Activated CD4-positive, alpha-beta T cell treated with anti-CD3 and anti-CD28 coated beads for 36 hours (primary cell): Measurements from ENCODE around the gene APOBEC2. TPM values are rescaled to one million over a fixed set of nuclear protein-coding genes. Genes with fewer than 3 reads are reported as not detected.

Source experiments
- ATAC-seq: fragments of 200-7000 bp; cut with Tn5 transposase; one replicate; pipeline ENCODE4 v1.10.0; 2021; ENCODE audit warnings: mild to moderate bottlenecking, moderate library complexity
- CTCF ChIA-PET: fragments of 350-600 bp; sonication (Branson Sonifier 250); formaldehyde crosslinking; loops from one replicate; lab custom pipeline; 2021; ENCODE audit warnings: antibody characterized with exemption; lab: Charles Lee
- POLR2A ChIA-PET: fragments of 350-600 bp; sonication (Branson Sonifier 250); formaldehyde crosslinking; loops from one replicate; lab custom pipeline; 2021; ENCODE audit warnings: antibody characterized with exemption, inconsistent platforms; lab: Charles Lee
- DNase-seq: peaks from one replicate; pipeline ENCODE4 v3.0.0-alpha.2; 2020
- H3K27ac Mint-ChIP-seq: one replicate; pipeline ENCODE4 v1.8.0; 2021; ENCODE audit warnings: mixed read lengths
- H3K27me3 Mint-ChIP-seq: one replicate; pipeline ENCODE4 v1.8.0; 2021; ENCODE audit warnings: mixed read lengths
- H3K36me3 Mint-ChIP-seq: one replicate; pipeline ENCODE4 v1.8.0; 2021; ENCODE audit warnings: low read depth, mixed read lengths
- H3K4me1 Mint-ChIP-seq: one replicate; pipeline ENCODE4 v1.8.0; 2021; ENCODE audit warnings: mixed read lengths
- H3K4me3 Mint-ChIP-seq: one replicate; pipeline ENCODE4 v1.8.0; 2021; ENCODE audit warnings: mild to moderate bottlenecking, moderate library complexity, mixed read lengths
- H3K9me3 Mint-ChIP-seq: one replicate; pipeline ENCODE4 v1.8.0; 2021; ENCODE audit warnings: low read depth, mixed read lengths
- intact Hi-C, 2 experiments: fragments of 100-400 bp; cut with DNase I in 1 of 2; cut with micrococcal nuclease in 1 of 2; formaldehyde crosslinking; loops; one replicate each; pipeline versions ENCODE4 v1.14.2 to v1.15.1; 2022 to 2024; cut with DNase I, micrococcal nuclease
- total RNA-seq, 2 experiments: library from RNA; stranded (reverse); gene quantifications; one replicate each; pipeline ENCODE4 v1.2.3, GENCODE V29; 2021

Gene APOBEC2
- total RNA-seq, 2 experiments from 2014 or later = not detected

- POLR2A ChIA-PET = no interaction called here
- H3K36me3 Mint-ChIP-seq = peaks cover 27% of the 10 kb centered on the region
- intact Hi-C loops = no loop called here
- peaks cover 5% of the 10 kb centered on the region for H3K4me1 Mint-ChIP-seq
- H3K27me3 Mint-ChIP-seq = no peaks in the 10 kb centered on the region
- H3K9me3 Mint-ChIP-seq = no peaks in the 10 kb centered on the region
- H3K27ac Mint-ChIP-seq = no peak overlapping the region
- DNase-seq = no peak
- ATAC-seq = no peak
- CTCF ChIA-PET = no interaction called here
- H3K4me3 Mint-ChIP-seq = no peak overlapping the region
Observed at GRCh38 chr6:41061196-41061726, 8.3 kb downstream of the APOBEC2 start.

GRCh38 chr6:41062056-41062455 lies 9.1 kb downstream of the APOBEC2 start:
- Mint-ChIP-seq H3K4me1 (peaks cover 9% of the 10 kb centered on the region), H3K27ac (no peak overlapping the region), H3K36me3 (peaks cover 32% of the 10 kb centered on the region), H3K27me3 (no peaks in the 10 kb centered on the region), H3K4me3 (no peak overlapping the region), H3K9me3 (no peaks in the 10 kb centered on the region)
- ChIA-PET POLR2A (no interaction called here), CTCF (no interaction called here)
- DNase-seq = no peak
- ATAC-seq = no peak
- intact Hi-C loops = no loop called here

- DNase-seq (no peak), ATAC-seq (no peak)
- no peak overlapping the region for H3K4me3 Mint-ChIP-seq
- CTCF ChIA-PET = no interaction called here
- H3K9me3 Mint-ChIP-seq = no peaks in the 10 kb centered on the region
- H3K36me3 Mint-ChIP-seq = peaks cover 41% of the 10 kb centered on the region
- intact Hi-C loops = no loop called here
- POLR2A ChIA-PET = no interaction called here
- H3K4me1 Mint-ChIP-seq = peaks cover 19% of the 10 kb centered on the region
- no peaks in the 10 kb centered on the region for H3K27me3 Mint-ChIP-seq
- H3K27ac Mint-ChIP-seq = no peak overlapping the region
Observed at GRCh38 chr6:41063884-41064285, 10.9 kb downstream of the APOBEC2 start.

- H3K27ac Mint-ChIP-seq = no peak overlapping the region
- H3K36me3 Mint-ChIP-seq = peaks cover 46% of the 10 kb centered on the region
- ATAC-seq = no peak
- intact Hi-C loops = no loop called here
- no peaks in the 10 kb centered on the region for H3K9me3 Mint-ChIP-seq
- no peak overlapping the region for H3K4me3 Mint-ChIP-seq
- no peaks in the 10 kb centered on the region for H3K27me3 Mint-ChIP-seq
- DNase-seq = no peak
- ChIA-PET CTCF (interaction anchor here (0.7 kb wide), 1 partner anchor 117 kb away, joined by 3 read pairs; no protein-coding TSS in a partner anchor), POLR2A (no interaction called here)
- H3K4me1 Mint-ChIP-seq = peaks cover 23% of the 10 kb centered on the region
Observed at GRCh38 chr6:41064841-41065240, 11.8 kb downstream of the APOBEC2 start.

- CTCF ChIA-PET = interaction anchor here (0.7 to 1.0 kb wide), 4 partner anchors 8 to 451 kb away, joined by 3 read pairs; no protein-coding TSS in a partner anchor
Observed at GRCh38 chr6:41065550-41066026, 12.6 kb downstream of the APOBEC2 start.

GRCh38 chr6:41066867-41067304 lies 13.9 kb downstream of the APOBEC2 start:
- intact Hi-C loops = loop anchor here (1.0 kb wide), 1 partner anchor 61 kb away; no protein-coding TSS in a partner anchor
- ATAC-seq (no peak), DNase-seq (peak; percentile 78)
- no peak overlapping the region for H3K4me3 Mint-ChIP-seq
- CTCF ChIA-PET = interaction anchor here (0.7 to 3.7 kb wide), 6 partner anchors 11 to 272 kb away, joined by 3 to 17 read pairs (median 3); no protein-coding TSS in a partner anchor
- POLR2A ChIA-PET = no interaction called here
- H3K36me3 Mint-ChIP-seq = peaks cover 56% of the 10 kb centered on the region
- H3K9me3 Mint-ChIP-seq = no peaks in the 10 kb centered on the region
- H3K27me3 Mint-ChIP-seq = no peaks in the 10 kb centered on the region
- H3K27ac Mint-ChIP-seq = peak overlapping the region; percentile 43
- H3K4me1 Mint-ChIP-seq = peaks cover 32% of the 10 kb centered on the region

More at GRCh38 chr6:41065550-41066026, 12.6 kb downstream of the APOBEC2 start:
- ATAC-seq (no peak), DNase-seq (no peak)
- POLR2A ChIA-PET = interaction anchor here (0.6 kb wide), 1 partner anchor 9 kb away, joined by 3 read pairs; no protein-coding TSS in a partner anchor
- no peaks in the 10 kb centered on the region for H3K27me3 Mint-ChIP-seq
- H3K9me3 Mint-ChIP-seq = no peaks in the 10 kb centered on the region
- H3K4me1 Mint-ChIP-seq = peaks cover 24% of the 10 kb centered on the region
- peaks cover 50% of the 10 kb centered on the region for H3K36me3 Mint-ChIP-seq
- intact Hi-C loops = no loop called here
- no peak overlapping the region for H3K27ac Mint-ChIP-seq
- no peak overlapping the region for H3K4me3 Mint-ChIP-seq

GRCh38 chr6:41071501-41071922 lies 18.5 kb downstream of the APOBEC2 start:
- no peaks in the 10 kb centered on the region for H3K9me3 Mint-ChIP-seq
- POLR2A ChIA-PET = no interaction called here
- CTCF ChIA-PET = interaction anchor here (0.9 to 3.0 kb wide), 3 partner anchors 9 to 44 kb away, joined by 3 to 13 read pairs (median 3); no protein-coding TSS in a partner anchor
- intact Hi-C loops = loop anchor here (5.0 to 10.0 kb wide), 7 partner anchors 111 to 1844 kb away; partner anchors contain the start of genes CCND3 (in 1 of the 2) and KCNK5 (in 1 of the 2)
- H3K27ac Mint-ChIP-seq = peak overlapping the region; percentile 98
- H3K27me3 Mint-ChIP-seq = no peaks in the 10 kb centered on the region
- DNase-seq = peak; percentile 83
- peaks cover 53% of the 10 kb centered on the region for H3K36me3 Mint-ChIP-seq
- ATAC-seq = no peak
- H3K4me3 Mint-ChIP-seq = peak overlapping the region; percentile 94
- peaks cover 53% of the 10 kb centered on the region for H3K4me1 Mint-ChIP-seq

GRCh38 chr6:41071923-41072835 lies 19.2 kb downstream of the APOBEC2 start, which contains the start of gene OARD1:
TSS of gene OARD1 (minus strand) at chr6:41072356. CDS start at chr6:41071634, 722 bp downstream.
- H3K4me3 Mint-ChIP-seq = peak within 1 kb of the TSS; percentile 94
- H3K27ac Mint-ChIP-seq = peak within 1 kb of the TSS; percentile 98
- intact Hi-C loops = loop anchor here (1.0 to 10.0 kb wide), 16 partner anchors 110 to 1958 kb away; partner anchors contain the start of genes KCNK5 (in 2 of the 2), TOMM6 (in 2 of the 2), CCND3 (in 1 of the 2) and FOXP4 (in 1 of the 2)
- peaks cover 52% of the 10 kb centered on the region for H3K4me1 Mint-ChIP-seq
- peak; percentile 99 for DNase-seq
- no peaks in the 10 kb centered on the region for H3K27me3 Mint-ChIP-seq
- ChIA-PET POLR2A (interaction anchor here (0.6 to 1.1 kb wide), 2 partner anchors 44 to 321 kb away, joined by 4 to 5 read pairs; no protein-coding TSS in a partner anchor), CTCF (interaction anchor here (0.5 to 0.9 kb wide), 2 partner anchors 8 to 291 kb away, joined by 3 read pairs; no protein-coding TSS in a partner anchor)
- H3K9me3 Mint-ChIP-seq = no peaks in the 10 kb centered on the region
- H3K36me3 Mint-ChIP-seq = peaks cover 46% of the 10 kb centered on the region
- ATAC-seq = peak; percentile 78

- H3K36me3 Mint-ChIP-seq = peaks cover 40% of the 10 kb centered on the region
- POLR2A ChIA-PET = interaction anchor here (0.6 to 1.1 kb wide), 2 partner anchors 45 to 321 kb away, joined by 4 to 5 read pairs; no protein-coding TSS in a partner anchor
- H3K9me3 Mint-ChIP-seq = no peaks in the 10 kb centered on the region
- no peaks in the 10 kb centered on the region for H3K27me3 Mint-ChIP-seq
- H3K27ac Mint-ChIP-seq = peak within 1 kb of the TSS; percentile 98
- H3K4me1 Mint-ChIP-seq = peaks cover 48% of the 10 kb centered on the region
- ATAC-seq (peak; percentile 75), DNase-seq (peak; percentile 100)
- intact Hi-C loops = loop anchor here (1.0 to 10.0 kb wide), 19 partner anchors 45 to 1959 kb away; partner anchors contain the start of genes KCNK5 (in 2 of the 2), TOMM6 (in 2 of the 2), BYSL (in 1 of the 2) and CCND3 (in 1 of the 2)
- H3K4me3 Mint-ChIP-seq = peak within 1 kb of the TSS; percentile 94
- CTCF ChIA-PET = interaction anchor here (0.5 kb wide), 1 partner anchor 292 kb away, joined by 3 read pairs; no protein-coding TSS in a partner anchor
Observed at GRCh38 chr6:41072836-41073202, 19.8 kb downstream of the APOBEC2 start, which contains the start of gene NFYA. TSS of gene NFYA (plus strand) at chr6:41072974. CDS start at chr6:41079090, 6,116 bp downstream.

GRCh38 chr6:41073203-41073967 lies 20.4 kb downstream of the APOBEC2 start:
- Mint-ChIP-seq H3K36me3 (peaks cover 41% of the 10 kb centered on the region), H3K27ac (peak overlapping the region; percentile 98), H3K4me3 (peak overlapping the region; percentile 94), H3K9me3 (no peaks in the 10 kb centered on the region), H3K27me3 (no peaks in the 10 kb centered on the region), H3K4me1 (peaks cover 49% of the 10 kb centered on the region)
- DNase-seq (peak; percentile 88), ATAC-seq (peak; percentile 5)
- intact Hi-C loops = loop anchor here (1.0 to 10.0 kb wide), 13 partner anchors 45 to 1846 kb away; partner anchors contain the start of genes BYSL (in 1 of the 2), CCND3 (in 1 of the 2), KCNK5 (in 1 of the 2) and KIF6 (in 1 of the 2)
- CTCF ChIA-PET = interaction anchor here (0.5 kb wide), 1 partner anchor 293 kb away, joined by 3 read pairs; no protein-coding TSS in a partner anchor
- POLR2A ChIA-PET = interaction anchor here (1.1 kb wide), 1 partner anchor 45 kb away, joined by 4 read pairs; no protein-coding TSS in a partner anchor
